OCI-LY3 (cell line): ENCODE measurements around the gene MIB2.
"Not testable (repeated sequence)": the region's sequence is repeated elsewhere in the genome, so short reads cannot be mapped to it uniquely, and the experiment has no call there.

Experiments
- CTCF ChIP-seq: fragments of 200-600, 300-600 bp; sonication (generic); IDR thresholded peaks from 2 replicates; pipeline ENCODE4 v1.5.1; 2014; ENCODE audit warnings: antibody characterized with exemption, low read length, low read depth
- EZH2phosphoT487 ChIP-seq: fragments of 200-600 bp; shearing (Covaris generic); IDR thresholded peaks from 2 replicates; pipeline ENCODE4 v1.6.1; 2018; ENCODE audit warnings: antibody characterized with exemption, mixed run types, low read depth

GRCh38 chr1:1648265-1648664 lies 33.0 kb downstream of the MIB2 start:
- TF ChIP-seq CTCF, EZH2phosphoT487: not testable (repeated sequence)
